COLO668 (cell line): Measurements from ENCODE around the gene MYL12A.
"Not testable (repeated sequence)": the region's sequence is repeated elsewhere in the genome, so short reads cannot be mapped to it uniquely, and the experiment has no call there.

Experiments used
- DNase-seq: peaks from one replicate; lab custom pipeline; 2025; ENCODE audit not compliant: unreplicated experiment; lab: John Stamatoyannopoulos, UW

Gene MYL12A

GRCh38 chr18:3254725-3255124, 7.1 kb downstream of the MYL12A start:
- no peak for DNase-seq

GRCh38 chr18:3255611-3256165, 8.1 kb downstream of the MYL12A start:
- DNase-seq = no peak

GRCh38 chr18:3256693-3257626, 9.4 kb downstream of the MYL12A start:
- no peak for DNase-seq

DNA sequence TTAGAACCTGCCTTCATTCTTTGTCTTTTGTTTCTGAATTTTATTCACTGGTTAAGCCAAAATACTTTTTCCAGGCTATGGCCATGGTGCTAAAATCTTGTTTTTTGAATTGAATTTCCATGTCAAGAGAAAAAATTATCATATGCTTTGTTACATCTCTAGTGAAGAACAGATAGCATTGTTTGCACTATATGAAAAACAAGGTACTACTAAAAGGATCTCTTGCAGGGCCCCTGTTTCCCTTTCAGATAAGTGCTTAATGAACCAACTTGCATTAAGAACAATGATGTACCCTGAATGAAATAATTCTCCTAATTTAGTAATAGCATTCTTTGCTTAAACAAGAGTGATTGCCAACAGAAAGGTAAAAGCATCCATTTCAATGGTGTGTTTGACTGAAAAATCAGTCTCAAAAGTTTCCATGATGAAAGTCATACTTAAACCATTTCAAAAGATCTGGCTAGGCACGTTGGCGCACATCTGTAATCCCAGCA, 10.1 kb downstream of the MYL12A start:
- no peak for DNase-seq

DNA sequence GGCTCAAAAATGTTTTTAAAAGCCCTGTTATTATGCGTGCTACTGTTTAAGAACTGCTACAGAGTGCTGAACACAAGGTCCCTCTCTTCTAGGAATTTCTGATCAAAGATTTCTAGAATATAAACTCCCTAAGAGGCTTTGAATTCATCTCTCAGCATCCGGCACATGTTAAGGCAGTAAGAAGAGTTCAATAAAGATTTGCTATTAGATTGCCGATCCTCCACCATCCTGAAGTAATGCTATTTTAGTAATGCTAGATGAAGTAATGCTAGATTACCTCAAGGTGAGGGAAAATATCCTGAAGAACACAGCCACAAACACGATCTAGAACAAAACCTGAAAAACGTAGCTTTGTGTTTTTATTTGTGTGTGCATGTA, 13.4 kb downstream of the MYL12A start:
- DNase-seq = no peak

DNA sequence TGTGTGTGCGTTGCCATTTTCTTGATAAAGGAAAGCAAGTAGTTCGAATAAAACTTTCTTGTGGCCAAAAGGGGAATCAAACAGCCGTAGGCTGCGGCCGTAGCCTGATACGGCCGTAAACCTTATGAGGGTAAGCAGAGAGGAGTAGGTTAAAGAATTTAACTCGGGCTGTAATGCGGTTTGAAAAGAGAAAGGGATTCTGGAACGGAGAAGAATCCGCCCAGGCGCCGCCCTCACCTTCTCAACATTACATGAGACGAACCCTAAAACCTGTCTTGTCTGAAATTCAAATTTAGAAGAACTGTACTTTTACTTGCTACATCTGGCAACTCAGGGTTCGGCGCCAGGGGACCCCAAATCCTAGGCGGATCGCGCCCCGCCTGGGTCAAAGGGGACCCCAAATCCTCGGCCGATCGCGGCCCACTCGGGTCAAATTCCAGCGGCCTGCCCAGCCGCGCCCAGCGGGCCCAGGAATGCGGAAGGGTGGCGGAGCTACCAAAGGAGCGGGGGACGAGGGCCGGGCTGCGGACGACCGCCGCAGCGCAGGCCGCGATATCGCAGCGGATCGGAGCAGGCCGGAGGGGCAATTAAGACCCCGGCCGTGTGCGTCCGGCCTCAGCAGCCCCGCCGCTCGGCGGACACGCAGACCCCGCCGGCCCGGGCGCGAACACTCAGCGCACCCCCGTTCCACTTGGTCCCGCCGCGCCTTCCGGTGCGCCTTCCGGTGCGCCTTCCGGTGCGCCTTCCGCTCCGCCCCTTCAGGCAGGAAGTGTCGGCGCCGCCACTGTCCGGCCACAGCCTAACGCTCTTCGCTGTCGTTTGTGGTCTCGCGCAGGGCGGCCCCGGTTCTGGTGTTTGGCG, 14.0 kb downstream of the MYL12A start, which contains the start of gene MYL12B:
Gene MYL12B, plus strand, starts transcription at position 761 of the 861 bp plus-strand sequence. CDS start 10,766 bp downstream, outside the sequence.
- peak; percentile 92 for DNase-seq

DNA sequence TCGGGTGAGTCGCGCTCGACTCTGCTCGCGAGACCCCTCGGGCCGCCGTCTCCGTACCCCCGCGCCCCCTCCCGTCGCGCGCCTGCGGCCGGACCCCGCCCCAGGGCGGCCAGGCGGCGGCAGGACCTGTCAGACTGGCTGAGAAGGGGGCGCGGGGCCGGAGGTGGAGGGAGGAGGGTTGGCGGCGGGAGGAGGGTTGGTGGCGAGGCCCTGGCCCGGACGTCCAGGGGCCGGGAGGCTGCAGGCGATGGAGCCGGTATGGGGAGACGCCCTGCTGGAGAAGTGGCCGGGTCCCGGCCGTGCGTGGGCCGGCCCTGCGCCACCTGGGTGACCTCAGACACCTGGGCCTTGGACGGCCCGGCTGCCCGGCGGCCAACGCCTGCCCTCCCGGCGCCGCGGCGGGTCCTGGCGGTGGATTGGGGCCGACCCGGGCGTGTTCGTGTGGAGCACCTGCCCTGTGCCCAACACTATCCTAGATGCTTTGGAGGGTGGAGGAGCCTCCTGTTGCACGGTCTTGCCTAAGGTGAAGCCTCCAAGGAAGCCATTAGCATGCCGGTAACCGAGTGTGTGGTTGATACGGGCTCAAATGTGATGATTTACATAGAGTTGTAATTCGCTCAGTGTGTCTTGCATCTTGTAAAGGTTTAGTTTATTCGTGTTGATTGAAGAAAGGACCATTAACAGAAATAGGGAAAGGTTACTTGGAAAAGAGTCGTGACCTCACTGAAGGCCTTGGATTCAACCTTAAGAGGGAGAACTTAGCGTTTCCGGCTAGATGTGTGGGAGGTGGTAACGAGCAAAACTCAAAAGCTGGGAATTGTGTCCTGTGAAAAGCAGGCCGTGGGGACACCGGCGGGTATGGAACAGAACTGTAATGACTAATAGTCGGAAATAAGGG, 14.9 kb downstream of the MYL12A start:
- DNase-seq = peak; percentile 67

GRCh38 chr18:3263132-3263700, 15.6 kb downstream of the MYL12A start:
- DNase-seq = no peak

DNA sequence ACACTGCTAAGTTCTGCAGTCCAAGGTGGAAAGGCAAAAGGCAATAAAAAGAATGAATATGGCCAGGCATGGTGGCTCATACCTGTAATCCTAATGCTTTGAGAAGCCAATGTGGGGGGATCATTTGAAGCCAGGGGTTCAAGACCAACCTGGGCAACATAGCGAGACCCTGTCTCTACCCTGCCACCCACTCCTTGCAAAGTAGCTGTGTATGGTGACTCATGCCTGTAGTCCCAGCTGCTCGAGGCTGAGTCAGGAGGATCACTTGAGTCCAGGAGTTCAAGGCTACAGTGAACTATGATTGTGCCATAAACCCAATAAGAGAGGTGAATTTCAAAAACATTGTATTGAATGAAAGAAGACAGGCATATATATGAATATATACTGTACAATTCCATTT, 16.8 kb downstream of the MYL12A start:
- DNase-seq = no peak

DNA sequence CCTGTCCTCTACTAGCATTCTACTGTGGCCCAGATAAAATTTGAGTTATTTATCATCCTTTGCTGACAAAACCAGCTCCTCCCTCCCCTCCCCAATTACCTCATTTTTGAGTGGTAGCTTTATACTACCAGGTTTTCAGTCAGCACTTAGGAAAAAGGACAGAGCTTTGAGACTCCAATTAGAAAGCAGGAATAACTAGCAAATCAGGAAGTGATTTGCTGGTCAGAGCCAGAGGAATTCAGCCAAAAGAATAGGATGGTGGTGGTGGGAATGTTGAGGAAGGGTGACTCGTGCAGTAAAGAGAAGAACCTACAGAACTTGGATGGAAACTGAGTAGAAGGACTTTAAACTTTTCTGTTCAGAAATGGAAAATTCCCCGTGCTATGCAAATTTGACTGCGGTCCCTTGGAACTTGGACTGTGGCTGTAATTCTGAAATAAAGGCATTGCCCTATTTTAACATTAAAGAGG, 18.0 kb downstream of the MYL12A start:
- DNase-seq = no peak

DNA sequence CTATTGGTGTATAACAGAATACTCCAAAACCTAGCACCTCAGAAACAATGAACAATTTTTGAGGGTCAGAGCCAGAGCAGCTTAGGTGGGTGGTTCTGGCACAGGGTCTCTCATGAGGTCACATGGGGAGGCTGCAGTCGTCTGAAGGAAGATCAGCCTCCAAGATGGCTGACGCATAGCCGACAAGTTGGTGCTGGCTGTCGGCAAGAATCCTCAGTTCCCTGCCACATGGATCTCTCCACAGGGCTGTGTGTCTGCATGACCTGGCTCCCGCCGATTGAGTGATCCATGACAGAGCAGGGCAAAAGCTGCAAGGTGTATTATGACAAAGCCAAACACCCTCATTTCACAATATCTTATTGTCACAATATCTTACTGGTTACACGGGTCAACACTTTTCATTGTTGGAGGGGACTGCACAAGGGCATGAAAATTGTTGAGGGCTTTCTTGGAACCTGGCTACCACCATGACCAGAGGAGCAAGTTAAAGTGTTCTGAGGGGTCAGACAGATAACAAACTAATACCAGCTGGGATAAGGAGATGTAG, 18.5 kb downstream of the MYL12A start:
- DNase-seq = no peak

GRCh38 chr18:3268306-3268705, 20.7 kb downstream of the MYL12A start:
- no peak for DNase-seq

DNA sequence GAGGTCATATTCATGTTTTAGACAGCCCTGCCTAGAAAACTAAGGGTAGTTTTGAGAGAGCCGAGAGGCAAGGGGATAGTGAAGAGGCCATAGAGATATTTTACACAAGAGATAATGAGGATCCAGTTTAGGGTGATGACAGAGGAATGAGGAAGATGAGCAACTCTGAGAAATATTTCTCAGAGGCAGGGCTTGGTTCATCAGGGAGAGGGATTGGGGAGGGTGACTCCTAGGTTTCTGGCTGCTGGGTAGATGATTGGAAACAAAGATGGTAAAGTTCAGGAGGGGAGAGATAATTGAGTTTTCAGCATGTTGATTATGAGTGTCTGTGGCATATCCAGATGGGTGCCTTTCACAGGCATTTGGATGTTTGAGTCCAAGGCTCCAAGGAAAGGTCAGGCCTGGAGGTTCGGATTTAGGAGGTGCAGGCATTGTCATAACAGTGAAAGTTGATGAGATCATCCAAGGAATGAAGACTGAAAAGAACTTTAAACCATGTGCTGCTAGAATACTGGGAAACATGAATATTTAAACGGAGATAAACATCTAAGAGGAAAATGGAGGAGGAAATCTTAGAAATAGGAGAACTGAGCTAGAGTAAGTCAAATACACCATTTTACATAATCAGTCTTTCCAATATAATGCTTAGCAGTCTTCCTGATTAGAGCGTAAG, 21.8 kb downstream of the MYL12A start:
- no peak for DNase-seq

- DNase-seq = no peak
Measured at GRCh38 chr18:3269914-3270299, 22.3 kb downstream of the MYL12A start.

DNA sequence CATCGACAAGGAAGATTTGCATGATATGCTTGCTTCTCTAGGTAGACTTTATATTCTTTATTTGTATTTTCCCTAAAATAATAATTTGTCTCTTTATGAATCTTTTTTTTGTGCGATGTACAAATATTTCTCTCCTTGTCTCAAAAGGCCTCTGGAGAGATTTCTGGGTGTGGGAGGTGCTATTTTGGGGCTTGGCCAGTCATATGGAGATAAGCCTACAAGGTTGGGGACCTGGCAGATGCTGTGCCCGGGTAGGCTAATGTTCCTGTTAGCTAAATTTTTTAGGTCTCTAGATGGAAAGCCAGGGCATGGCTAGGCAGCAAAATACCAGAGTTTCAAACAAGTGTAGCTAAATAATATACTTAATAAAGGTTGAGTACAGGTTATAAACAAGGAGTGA, 25.4 kb downstream of the MYL12A start:
- DNase-seq = no peak

GRCh38 chr18:3277643-3278213, 30.1 kb downstream of the MYL12A start:
- DNase-seq = not testable (repeated sequence)

DNA sequence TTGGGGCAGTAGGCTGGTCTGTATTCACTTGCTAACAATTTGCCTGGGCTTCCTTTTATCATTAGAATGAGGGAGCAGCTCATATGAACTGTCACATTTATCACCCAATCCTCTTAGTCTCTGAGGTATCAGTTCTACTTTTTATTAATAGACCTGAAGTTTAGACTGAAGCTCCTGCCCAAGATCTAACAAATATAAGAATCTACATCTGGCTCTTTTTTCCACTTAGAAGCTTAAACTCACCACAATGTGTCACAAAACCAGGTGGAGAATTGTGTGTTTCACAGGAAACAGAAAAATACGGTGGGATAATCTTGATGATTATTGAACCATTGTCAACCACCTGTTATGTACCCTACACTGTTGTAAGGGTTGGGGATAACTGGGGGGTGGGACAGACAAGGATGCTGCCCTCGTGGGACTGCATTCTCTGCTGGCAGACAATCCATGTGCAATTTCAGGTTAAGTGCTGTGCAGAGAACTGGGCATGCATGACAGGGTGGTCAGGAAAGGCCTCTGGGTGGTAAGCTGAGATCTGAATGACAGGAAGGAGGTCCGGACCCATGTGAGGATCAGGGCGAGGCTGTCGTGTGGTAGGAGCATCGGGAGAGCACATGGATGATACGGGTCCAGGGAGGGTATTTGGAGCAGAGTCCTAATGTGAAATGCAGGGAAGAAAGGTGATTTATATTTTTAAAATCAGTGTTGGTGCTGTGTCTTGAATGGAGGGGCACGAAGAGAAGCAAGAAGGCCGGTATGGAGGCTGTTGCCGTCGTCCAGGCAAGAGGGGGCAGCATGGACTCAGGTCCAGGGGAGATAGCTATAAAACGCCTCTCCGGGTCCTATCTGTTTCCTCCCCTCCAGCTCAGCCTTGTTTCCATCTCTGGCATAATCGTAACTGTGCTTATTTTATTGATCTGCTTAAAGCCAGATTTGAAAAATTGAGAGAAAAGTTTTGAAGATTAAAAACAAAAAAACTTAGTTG, 31.9 kb downstream of the MYL12A start:
- DNase-seq = no peak
